ENCODE results near the gene MSH4. TPM values are rescaled to one million over a fixed set of nuclear protein-coding genes. Genes with fewer than 3 reads are reported as not detected.
"Not testable (repeated sequence)": the region's sequence is repeated elsewhere in the genome, so short reads cannot be mapped to it uniquely, and the experiment has no call there.

The MSH4 gene
- total RNA-seq, 3 donors from 2014 or later (not counting 1 experiment from before 2014, with no cell fraction given), result 0.45 to 0.61 (median 0.52) TPM

- Histone ChIP-seq H3K4me1 (ENCODE audit: control insufficient read depth, insufficient read depth, low read length) (no peaks in the 10 kb centered on the region), H3K9me3 (ENCODE audit: control insufficient read depth, insufficient read depth, low read length) (no peaks in the 10 kb centered on the region), H3K4me3 (ENCODE audit: low read length) (no peak overlapping the region), H3K27me3 (ENCODE audit: control insufficient read depth, insufficient read depth, low read length) (no peaks in the 10 kb centered on the region), H3K36me3 (ENCODE audit: control insufficient read depth, insufficient read depth, low read length) (peaks cover 2% of the 10 kb centered on the region), H3K27ac (ENCODE audit: low read length) (no peak overlapping the region)
- Mint-ChIP-seq H3K27me3 (ENCODE audit: low read depth in 2 of 2) (no peaks in the 10 kb centered on the region), H3K36me3 (no peaks in the 10 kb centered on the region), H3K9me3 (no peaks in the 10 kb centered on the region), H3K27ac (no peak overlapping the region), H3K4me1 (no peaks in the 10 kb centered on the region), H3K4me3 (no peak overlapping the region)
- no peak for DNase-seq
- no peak for TF ChIP-seq CTCF (IDR thresholded peaks at IDR 0.05)
- WGBS (ENCODE audit: insufficient coverage), result no CpG with 5 or more reads among the region's 1 CpG
- intact Hi-C loops (cut with micrococcal nuclease), result no loop called here
- ATAC-seq, result no peak
Measured at GRCh38 chr1:75765697-75766355, 30.9 kb upstream of the MSH4 start.

- no peaks in the 10 kb centered on the region for H3K36me3 ChIP-seq (ENCODE audit: control insufficient read depth, insufficient read depth, low read length)
- DNase-seq, result no peak
- Mint-ChIP-seq H3K4me3 (no peak overlapping the region), H3K36me3 (no peaks in the 10 kb centered on the region), H3K27me3 (ENCODE audit: low read depth in 2 of 2) (peaks cover 0 to 2% of the 10 kb centered on the region in 2 donors), H3K27ac (no peak overlapping the region), H3K4me1 (no peaks in the 10 kb centered on the region), H3K9me3 (no peaks in the 10 kb centered on the region)
- no peak overlapping the region for H3K4me3 ChIP-seq (ENCODE audit: low read length)
- WGBS (ENCODE audit: insufficient coverage), result no CpG with 5 or more reads among the region's 1 CpG
- no peaks in the 10 kb centered on the region for H3K4me1 ChIP-seq (ENCODE audit: control insufficient read depth, insufficient read depth, low read length)
- no peak overlapping the region for H3K27ac ChIP-seq (ENCODE audit: low read length)
- no peak for TF ChIP-seq CTCF (IDR thresholded peaks at IDR 0.05)
- no peak for ATAC-seq
- no peaks in the 10 kb centered on the region for H3K27me3 ChIP-seq (ENCODE audit: control insufficient read depth, insufficient read depth, low read length)
- intact Hi-C loops (cut with micrococcal nuclease), result no loop called here
- no peaks in the 10 kb centered on the region for H3K9me3 ChIP-seq (ENCODE audit: control insufficient read depth, insufficient read depth, low read length)
Measured at GRCh38 chr1:75768016-75768415, 28.7 kb upstream of the MSH4 start.

- DNase-seq, result no peak
- no peaks in the 10 kb centered on the region for H3K4me1 ChIP-seq (ENCODE audit: control insufficient read depth, insufficient read depth, low read length)
- Mint-ChIP-seq H3K36me3 (no peaks in the 10 kb centered on the region), H3K27me3 (ENCODE audit: low read depth in 2 of 2) (peaks cover 0 to 2% of the 10 kb centered on the region in 2 donors), H3K4me1 (no peaks in the 10 kb centered on the region), H3K27ac (no peak overlapping the region), H3K9me3 (no peaks in the 10 kb centered on the region), H3K4me3 (no peak overlapping the region)
- H3K9me3 ChIP-seq (ENCODE audit: control insufficient read depth, insufficient read depth, low read length), result no peaks in the 10 kb centered on the region
- TF ChIP-seq CTCF (IDR thresholded peaks at IDR 0.05), result no peak
- no peaks in the 10 kb centered on the region for H3K36me3 ChIP-seq (ENCODE audit: control insufficient read depth, insufficient read depth, low read length)
- ATAC-seq, result no peak
- no peaks in the 10 kb centered on the region for H3K27me3 ChIP-seq (ENCODE audit: control insufficient read depth, insufficient read depth, low read length)
- H3K4me3 ChIP-seq (ENCODE audit: low read length), result no peak overlapping the region
- intact Hi-C loops (cut with micrococcal nuclease), result no loop called here
- H3K27ac ChIP-seq (ENCODE audit: low read length), result no peak overlapping the region
- 80% methylated on average over 1 of the region's 1 CpG for WGBS (ENCODE audit: insufficient coverage)
Measured at GRCh38 chr1:75770761-75771160, 25.9 kb upstream of the MSH4 start.

DNA sequence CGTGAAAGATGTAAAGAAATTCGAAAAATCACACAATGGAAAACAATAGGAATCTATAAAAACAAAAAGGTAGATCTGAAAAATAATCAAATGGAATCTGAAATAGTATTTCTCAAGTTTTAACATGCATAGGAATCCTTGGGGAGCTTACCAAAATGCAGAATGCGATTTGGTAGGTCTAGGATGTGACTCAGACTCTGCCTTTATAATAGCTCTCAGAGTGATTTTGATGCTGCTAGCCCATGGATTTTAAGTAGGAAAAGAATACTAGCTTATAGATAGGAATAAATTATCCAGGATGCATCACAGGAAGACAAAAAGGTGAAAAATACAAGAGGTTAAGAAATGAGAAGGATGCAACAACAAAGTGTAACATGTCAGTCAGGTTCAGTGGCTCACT, 24.7 kb upstream of the MSH4 start:
- Mint-ChIP-seq H3K4me1 (no peaks in the 10 kb centered on the region), H3K9me3 (no peaks in the 10 kb centered on the region), H3K36me3 (no peaks in the 10 kb centered on the region), H3K4me3 (no peak overlapping the region), H3K27me3 (ENCODE audit: low read depth in 2 of 2) (peaks cover 0 to 2% of the 10 kb centered on the region in 2 donors), H3K27ac (no peak overlapping the region)
- H3K27me3 ChIP-seq (ENCODE audit: control insufficient read depth, insufficient read depth, low read length), result no peaks in the 10 kb centered on the region
- 87% methylated on average over 2 of the region's 3 CpGs for WGBS (ENCODE audit: insufficient coverage)
- H3K27ac ChIP-seq (ENCODE audit: low read length), result no peak overlapping the region
- no peak overlapping the region for H3K4me3 ChIP-seq (ENCODE audit: low read length)
- no peaks in the 10 kb centered on the region for H3K36me3 ChIP-seq (ENCODE audit: control insufficient read depth, insufficient read depth, low read length)
- H3K4me1 ChIP-seq (ENCODE audit: control insufficient read depth, insufficient read depth, low read length), result no peaks in the 10 kb centered on the region
- no peak for TF ChIP-seq CTCF (IDR thresholded peaks at IDR 0.05)
- intact Hi-C loops (cut with micrococcal nuclease), result no loop called here
- no peak for ATAC-seq
- no peaks in the 10 kb centered on the region for H3K9me3 ChIP-seq (ENCODE audit: control insufficient read depth, insufficient read depth, low read length)
- no peak for DNase-seq

GRCh38 chr1:75777812-75778211, 18.9 kb upstream of the MSH4 start:
- H3K27me3 ChIP-seq (ENCODE audit: control insufficient read depth, insufficient read depth, low read length); H3K9me3 Mint-ChIP-seq; H3K4me3 Mint-ChIP-seq; H3K27ac ChIP-seq (ENCODE audit: low read length); DNase-seq; ATAC-seq; H3K4me1 ChIP-seq (ENCODE audit: control insufficient read depth, insufficient read depth, low read length); H3K4me1 Mint-ChIP-seq; H3K27ac Mint-ChIP-seq; H3K36me3 Mint-ChIP-seq; H3K9me3 ChIP-seq (ENCODE audit: control insufficient read depth, insufficient read depth, low read length); H3K4me3 ChIP-seq (ENCODE audit: low read length); intact Hi-C loops (cut with micrococcal nuclease); H3K36me3 ChIP-seq (ENCODE audit: control insufficient read depth, insufficient read depth, low read length): not testable (repeated sequence)
- 98% methylated on average over 4 of the region's 4 CpGs for WGBS (ENCODE audit: insufficient coverage)
- peaks cover 9 to 17% of the 10 kb centered on the region in 2 donors for H3K27me3 Mint-ChIP-seq (ENCODE audit: low read depth in 2 of 2)

All from natural killer cell (primary cell).